Measurements from ENCODE around the gene LANCL2.
A peak's percentile ranks its signal among the peaks of the same experiment; 100 is the strongest.
"Not testable (repeated sequence)": the region's sequence is repeated elsewhere in the genome, so short reads cannot be mapped to it uniquely, and the experiment has no call there.

LANCL2 gene

DNA sequence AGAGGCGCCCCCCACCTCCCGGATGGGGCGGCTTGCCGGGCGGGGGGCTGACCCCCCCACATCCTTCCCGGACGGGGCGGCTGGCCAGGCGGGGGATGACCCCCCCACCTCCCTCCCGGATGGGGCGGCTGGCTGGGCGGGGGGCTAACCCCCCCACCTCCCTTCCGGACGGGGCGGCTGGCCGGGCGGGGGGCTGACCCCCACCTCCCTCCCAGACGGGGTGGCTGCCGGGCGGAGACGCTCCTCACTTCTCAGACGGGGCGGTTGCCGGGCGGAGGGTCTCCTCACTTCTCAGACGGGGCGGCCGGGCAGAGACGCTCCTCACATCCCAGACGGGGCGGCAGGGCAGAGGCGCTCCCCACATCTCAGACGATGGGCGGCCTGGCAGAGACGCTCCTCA, 37.4 kb downstream of the LANCL2 start:
- not testable (repeated sequence) for DNase-seq (ENCODE audit: low read depth in 2 of 2)

- no peak for DNase-seq (ENCODE audit: low read depth in 2 of 2)
These were observed 40.9 kb downstream of the LANCL2 start for GRCh38 chr7:55405856-55406541.

DNA sequence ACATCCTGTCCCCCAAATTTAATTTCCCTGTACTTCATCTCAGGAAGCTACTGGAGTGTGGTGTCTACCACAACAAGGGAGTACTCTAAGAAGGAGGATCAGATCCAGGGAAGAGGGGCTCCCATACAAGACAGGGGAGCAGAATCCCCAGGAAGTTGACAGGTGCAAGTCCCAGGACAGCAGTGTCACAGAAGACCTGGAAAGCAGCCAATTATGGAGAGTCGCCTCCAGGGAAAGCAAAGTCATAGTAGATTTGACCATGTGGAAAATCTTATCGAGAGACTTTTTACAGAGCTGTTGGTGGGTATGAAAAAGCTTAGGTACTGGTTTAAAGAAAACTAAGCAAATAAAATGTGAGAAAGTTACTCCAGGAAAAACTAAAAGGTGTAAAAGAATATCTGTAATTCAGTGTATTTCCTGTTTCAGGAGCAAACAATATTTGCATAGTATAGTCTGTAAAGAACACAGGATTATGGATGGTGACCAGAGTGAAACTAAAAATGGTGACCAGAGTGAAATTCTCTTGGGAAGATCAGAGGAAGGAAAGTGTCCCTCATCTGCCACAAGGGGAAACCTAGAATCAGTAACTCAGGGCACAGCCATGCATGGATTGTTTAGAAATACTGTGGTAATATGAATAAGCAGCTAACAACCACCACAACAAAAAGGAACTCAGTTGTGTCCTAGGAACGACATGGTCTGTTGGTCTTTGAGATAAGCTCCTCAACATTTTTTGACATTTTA, 44.5 kb downstream of the LANCL2 start:
- DNase-seq (ENCODE audit: low read depth in 2 of 2) = no peak

DNA sequence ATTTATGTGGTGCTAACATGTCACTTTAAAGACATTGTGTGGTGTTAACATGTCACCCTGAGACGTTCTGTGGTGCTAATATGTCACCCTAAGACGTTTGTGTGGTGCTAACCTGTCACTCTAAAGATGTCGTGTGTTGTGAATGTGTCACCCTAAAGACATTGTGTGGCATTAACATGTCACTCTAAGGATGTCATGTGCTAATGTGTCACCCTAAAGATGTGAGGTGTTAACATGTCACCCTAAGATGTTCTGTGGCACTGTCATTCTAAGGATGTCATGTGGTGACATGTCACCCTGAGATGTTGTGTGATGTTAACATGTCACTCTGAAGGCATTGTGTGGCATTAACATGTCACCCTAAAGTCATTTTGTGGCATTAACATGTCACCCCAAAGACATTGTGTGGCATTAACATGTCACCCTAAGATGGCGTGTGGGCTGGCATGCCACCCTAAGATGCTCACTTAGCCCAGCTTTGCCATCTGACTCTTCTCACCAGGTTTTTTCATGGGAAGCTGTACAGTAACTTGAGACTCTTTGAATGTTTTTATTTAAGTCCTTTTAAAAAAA, 45.6 kb downstream of the LANCL2 start:
- no peak for DNase-seq (ENCODE audit: low read depth in 2 of 2)

DNA sequence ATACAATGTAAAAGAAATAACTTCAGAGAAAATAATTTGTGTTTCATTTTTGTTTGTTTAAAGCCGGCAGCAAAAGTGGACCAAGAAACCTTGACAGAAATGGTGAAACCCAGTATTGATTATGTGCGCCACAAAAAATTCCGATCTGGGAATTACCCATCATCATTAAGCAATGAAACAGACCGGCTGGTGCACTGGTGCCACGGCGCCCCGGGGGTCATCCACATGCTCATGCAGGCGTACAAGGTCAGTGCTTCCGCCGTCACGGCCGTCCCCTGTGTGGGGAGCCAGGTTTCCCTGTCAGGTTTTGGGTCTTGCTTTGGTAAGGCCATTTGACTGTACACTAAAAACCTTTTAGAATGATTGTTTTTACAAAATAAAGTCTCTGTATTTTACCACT, 46.7 kb downstream of the LANCL2 start:
- DNase-seq (ENCODE audit: low read depth in 2 of 2) = no peak

DNA sequence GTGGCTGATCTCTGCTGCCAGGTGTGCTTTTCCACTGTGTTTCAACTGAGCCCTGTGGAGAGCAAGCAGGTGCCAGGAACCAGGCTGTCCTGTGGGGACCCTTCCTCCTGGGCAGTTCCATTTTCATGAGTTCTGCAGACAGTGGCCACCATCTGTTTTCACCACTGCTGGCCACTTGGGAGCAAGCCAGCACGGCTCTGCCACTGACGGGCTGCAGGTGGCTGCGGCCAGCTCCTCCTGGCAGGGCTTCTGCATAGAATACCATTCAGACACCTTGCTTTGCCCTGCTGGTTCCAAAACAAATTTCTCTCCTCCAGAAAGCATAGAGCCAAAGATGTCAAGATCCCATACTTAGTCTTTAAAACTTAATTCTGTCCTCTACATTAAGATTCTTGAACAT, 48.3 kb downstream of the LANCL2 start:
- DNase-seq (ENCODE audit: low read depth in 2 of 2) = no peak

DNA sequence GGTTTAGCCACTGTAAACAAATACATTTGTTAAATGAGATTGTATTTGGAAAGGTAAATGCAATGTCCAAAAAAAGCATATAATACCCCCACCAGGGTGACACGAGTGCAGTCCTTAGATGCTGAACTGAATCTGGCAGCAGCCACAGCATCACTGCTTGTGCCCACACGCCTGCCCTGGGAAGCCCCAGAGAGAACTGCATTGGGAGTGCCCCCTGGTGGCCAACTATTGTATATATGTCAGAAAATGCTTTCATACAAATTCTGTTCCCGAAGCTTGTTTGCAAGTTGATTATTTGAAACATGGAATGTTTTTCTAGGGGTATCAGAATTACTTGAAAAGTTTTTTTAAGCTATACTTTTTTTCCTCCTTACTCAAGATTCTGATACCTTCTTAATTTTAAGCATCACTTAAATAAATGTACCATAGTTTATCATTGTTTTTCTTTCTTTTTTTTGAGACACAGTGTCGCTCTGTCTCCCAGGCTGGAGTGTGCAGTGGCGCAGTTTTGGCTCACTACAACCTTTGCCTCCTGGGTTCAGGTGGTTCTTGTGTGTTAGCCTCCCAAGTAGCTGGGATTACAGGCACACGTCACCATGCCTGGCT, 50.1 kb downstream of the LANCL2 start:
- peak; percentile 62 to 75 for DNase-seq (ENCODE audit: low read depth in 2 of 2)

DNA sequence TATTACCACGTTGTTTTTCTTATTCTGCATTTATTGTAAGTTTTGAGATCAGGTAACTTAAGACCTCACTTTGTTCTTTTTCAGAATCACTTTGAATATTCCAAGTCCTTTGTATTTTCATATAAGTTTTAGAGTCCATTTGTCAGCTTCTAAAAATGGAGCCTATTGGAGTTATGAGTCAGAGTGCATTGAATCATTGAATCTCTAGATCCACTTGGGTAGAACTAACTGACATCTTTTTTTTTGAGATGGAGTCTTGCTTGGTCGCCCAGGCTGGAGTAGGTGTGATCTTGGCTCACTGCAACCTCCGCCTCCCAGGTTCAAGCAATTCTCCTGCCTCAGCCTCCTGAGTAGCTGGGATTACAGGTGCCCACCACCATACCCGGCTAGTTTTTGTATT, 52.3 kb downstream of the LANCL2 start:
- not testable (repeated sequence) for DNase-seq (ENCODE audit: low read depth in 2 of 2)

DNA sequence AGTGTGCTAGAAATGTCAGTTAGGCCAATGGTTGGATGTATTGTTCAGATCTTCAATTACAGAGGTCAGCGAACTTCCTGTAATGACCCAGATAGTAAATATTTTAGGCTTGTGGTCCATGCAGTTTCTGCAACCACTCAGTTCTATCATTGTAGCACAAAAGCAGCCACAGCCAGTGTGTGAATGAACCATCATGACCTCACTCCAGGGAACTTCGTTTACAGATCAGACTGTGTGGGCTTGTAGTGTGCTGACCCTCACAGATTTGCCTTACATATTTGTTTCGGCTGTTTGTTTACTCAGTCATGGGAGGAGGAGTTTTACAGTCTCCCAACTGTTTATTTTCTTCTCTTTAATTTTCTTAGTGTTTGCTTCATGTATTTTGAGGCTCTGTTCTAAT, 55.4 kb downstream of the LANCL2 start:
- no peak for DNase-seq (ENCODE audit: low read depth in 2 of 2)

- no peak for DNase-seq (ENCODE audit: low read depth in 2 of 2)
These were observed 58.2 kb downstream of the LANCL2 start for GRCh38 chr7:55423277-55423711.

DNA sequence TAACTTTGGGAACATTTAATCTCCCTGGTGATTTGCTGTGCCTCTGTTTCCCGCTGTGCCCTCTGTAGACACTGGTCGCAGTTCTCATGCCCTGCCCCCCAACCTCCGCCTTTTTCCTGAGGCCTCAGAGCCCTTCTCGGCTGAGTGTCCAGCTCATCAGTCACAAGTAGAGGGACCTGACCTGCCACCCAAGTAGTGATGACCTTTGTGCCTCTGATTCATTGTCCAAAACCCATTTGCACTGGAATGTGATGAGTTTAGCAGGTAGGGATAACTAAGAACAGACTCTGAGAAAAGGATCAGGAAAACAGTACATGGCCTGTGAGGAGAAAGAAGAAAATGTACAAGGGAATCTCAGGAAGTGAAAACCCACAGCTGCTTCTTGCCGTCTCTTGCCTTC, 58.8 kb downstream of the LANCL2 start:
- no peak for DNase-seq (ENCODE audit: low read depth in 2 of 2)

GRCh38 chr7:55425141-55425752, 60.1 kb downstream of the LANCL2 start:
- no peak for DNase-seq (ENCODE audit: low read depth in 2 of 2)

GRCh38 chr7:55426676-55427075, 61.5 kb downstream of the LANCL2 start:
- DNase-seq (ENCODE audit: low read depth in 2 of 2) = no peak

DNA sequence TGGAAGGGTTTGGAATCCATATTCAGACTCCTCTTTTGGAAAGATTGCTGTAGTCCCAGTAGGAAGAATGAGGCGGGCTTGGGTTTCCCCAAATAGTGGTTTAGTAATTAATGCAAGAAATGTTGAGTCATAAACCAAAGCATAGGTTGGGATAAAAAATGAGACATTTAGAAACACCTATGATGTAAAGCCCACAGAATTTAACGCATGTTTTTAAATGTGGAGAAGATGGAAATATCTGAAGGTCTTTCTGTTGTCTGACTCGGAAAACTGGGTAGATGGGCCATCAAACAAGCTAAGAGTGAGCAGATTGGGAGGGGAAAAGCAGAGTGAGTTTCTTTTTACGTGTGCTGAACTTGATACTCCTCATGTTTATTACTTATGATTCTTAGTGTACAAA, 62.2 kb downstream of the LANCL2 start:
- DNase-seq (ENCODE audit: low read depth in 2 of 2) = no peak

GRCh38 chr7:55427800-55428199, 62.7 kb downstream of the LANCL2 start:
- no peak for DNase-seq (ENCODE audit: low read depth in 2 of 2)

DNA sequence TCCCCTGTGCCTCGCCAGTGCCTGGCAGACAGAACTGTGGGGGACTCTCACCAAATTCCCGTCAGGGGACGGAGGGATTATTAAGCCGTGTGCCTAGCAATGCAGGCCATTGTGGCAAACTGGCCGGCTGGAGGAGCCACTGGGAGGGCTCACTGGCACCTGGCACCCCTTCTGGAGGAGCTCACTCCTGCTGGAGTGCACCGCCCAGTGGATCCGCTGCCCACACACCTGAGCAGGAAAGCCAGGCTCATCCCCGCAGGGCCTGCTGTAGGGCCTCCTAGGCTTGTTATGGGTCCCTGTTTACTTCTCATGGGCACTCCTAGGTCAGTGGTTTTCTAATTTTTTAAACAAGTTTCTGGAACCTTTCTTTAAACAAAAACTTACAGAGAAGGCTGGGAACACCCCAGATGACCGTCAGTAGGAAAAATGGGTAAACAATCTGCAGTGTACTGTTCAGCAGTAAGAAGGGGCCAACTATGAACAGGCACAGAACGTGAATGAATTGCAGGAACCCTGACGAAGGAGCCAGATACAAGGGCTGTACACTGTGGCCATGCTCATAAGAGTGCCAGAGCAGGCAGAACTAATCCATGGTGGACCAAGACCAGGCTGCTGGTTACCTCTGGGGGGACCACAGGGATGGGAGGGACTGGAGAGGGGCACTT, 64.8 kb downstream of the LANCL2 start:
- no peak for DNase-seq (ENCODE audit: low read depth in 2 of 2)

DNA sequence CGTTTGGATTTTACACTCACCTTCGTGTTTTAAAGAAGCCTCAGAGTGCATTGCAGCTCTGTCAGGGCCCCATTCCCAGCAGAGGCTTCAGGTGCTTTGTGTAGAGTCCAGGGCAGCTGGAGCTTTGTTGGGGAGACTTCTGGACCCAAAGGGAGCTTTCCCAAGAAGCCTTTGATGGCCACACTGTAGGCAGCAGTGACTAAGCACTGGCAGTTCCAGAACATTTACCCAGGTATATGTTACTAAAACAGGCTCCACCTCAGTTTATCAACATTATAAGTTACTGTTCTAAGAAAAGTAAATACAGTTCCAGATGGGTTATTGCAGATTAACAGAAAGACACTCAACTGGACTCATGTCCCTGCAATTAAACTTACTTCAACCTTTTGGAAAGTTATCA, 66.8 kb downstream of the LANCL2 start:
- DNase-seq (ENCODE audit: low read depth in 2 of 2) = no peak

DNA sequence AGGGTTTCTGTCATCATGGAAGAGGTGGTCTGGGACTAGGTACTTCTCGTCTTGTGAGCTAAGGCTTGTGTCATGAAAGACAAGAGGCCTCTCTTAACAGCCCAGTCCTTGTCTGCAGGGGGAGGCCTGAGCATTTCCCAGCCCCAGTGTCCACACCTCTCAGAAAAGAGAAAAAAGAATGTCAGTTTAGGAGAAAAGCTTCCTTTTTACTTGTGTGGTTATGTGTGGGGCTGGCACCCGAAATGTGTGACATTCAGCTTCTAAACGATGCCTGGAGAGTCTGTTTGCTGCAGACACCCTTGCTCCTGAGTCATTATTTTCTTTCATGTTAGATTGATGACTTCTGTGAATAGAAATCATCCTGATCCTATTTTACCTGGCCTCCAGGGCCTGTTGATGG, 67.4 kb downstream of the LANCL2 start:
- no peak for DNase-seq (ENCODE audit: low read depth in 2 of 2)

GRCh38 chr7:55432939-55433784, 68.0 kb downstream of the LANCL2 start:
- no peak for DNase-seq (ENCODE audit: low read depth in 2 of 2)

DNA sequence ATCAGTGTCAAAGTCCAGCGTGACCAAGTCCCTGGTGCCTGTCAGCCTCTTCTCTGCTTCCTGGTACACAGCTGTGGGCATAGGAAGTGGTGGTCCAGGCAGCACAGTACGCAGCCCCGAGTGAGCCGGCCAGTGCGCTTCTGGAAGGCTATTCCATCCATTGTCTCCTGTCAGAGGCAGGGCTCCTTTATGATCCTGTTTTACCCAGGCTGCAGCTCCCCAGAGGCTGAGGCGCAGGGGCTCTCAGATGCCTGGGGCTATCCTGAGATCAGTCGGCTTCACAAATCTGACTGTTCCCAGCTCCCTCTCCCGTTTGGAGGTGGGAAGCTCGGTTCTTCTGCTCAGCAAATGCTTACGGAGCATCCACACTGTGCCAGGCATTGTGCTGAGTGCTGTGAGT, 70.3 kb downstream of the LANCL2 start:
- DNase-seq (ENCODE audit: low read depth in 2 of 2) = no peak

DNA sequence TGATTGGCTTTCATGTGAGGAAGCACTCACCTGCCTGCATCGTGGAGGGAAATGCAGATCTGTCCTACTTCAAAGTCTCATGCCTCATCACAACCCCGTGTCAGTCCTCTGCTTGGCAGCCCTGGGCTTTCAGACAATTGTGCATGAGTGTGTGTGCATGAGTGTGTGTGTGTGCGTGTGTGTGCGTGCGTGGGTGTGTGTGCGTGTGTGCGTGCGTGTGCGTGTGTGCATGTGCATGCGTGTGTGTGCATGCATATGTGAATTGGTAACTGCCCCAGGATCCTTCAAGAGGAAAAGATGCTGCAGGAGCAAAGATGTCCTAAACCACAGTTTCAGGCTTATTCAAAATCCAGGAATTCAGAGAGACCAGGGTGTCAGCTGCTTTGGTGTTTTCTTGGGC, 71.3 kb downstream of the LANCL2 start:
- no peak for DNase-seq (ENCODE audit: low read depth in 2 of 2)
